ENCODE results near the gene TRAPPC3L.

TRAPPC3L gene

DNA sequence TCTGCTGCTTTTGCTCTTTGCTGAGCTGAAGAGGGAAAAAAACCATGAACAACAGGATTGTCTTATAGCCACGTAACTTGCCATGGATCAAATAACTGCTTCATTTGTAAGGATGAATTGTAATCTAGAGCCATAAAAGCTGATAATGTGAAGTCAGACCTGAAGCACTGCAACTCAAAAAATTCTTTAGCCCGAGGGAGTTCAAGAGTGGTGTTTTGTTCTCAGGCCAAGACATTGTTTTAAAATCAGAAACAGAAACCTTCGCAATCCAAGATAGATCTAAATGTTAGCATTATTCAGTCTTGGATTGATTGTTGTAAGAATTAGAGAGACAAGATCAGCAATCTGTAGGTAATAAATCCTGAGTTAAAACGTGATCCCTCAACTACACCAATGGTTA is at the start of gene TRAPPC3L:
TRAPPC3L (minus strand) TSS at position 34 of the 400 bp plus-strand sequence. CDS start 170 bp downstream, outside the sequence.
- peak; percentile 57 for ATAC-seq
- TF ChIP-seq, protein P1, sequence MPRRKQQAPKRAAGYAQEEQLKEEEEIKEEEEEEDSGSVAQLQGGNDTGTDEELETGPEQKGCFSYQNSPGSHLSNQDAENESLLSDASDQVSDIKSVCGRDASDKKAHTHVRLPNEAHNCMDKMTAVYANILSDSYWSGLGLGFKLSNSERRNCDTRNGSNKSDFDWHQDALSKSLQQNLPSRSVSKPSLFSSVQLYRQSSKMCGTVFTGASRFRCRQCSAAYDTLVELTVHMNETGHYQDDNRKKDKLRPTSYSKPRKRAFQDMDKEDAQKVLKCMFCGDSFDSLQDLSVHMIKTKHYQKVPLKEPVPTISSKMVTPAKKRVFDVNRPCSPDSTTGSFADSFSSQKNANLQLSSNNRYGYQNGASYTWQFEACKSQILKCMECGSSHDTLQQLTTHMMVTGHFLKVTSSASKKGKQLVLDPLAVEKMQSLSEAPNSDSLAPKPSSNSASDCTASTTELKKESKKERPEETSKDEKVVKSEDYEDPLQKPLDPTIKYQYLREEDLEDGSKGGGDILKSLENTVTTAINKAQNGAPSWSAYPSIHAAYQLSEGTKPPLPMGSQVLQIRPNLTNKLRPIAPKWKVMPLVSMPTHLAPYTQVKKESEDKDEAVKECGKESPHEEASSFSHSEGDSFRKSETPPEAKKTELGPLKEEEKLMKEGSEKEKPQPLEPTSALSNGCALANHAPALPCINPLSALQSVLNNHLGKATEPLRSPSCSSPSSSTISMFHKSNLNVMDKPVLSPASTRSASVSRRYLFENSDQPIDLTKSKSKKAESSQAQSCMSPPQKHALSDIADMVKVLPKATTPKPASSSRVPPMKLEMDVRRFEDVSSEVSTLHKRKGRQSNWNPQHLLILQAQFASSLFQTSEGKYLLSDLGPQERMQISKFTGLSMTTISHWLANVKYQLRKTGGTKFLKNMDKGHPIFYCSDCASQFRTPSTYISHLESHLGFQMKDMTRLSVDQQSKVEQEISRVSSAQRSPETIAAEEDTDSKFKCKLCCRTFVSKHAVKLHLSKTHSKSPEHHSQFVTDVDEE (CRISPR knock-in tag; IDR thresholded peaks at IDR 0.05): no peak
- no peak for TF ChIP-seq BACH2 (CRISPR knock-in tag; IDR thresholded peaks at IDR 0.05; ENCODE audit: borderline replicate concordance)
- no peak for TF ChIP-seq ZNF565 (CRISPR knock-in tag; conservative IDR thresholded peaks at IDR 0.05; ENCODE audit: low read depth)
- TF ChIP-seq ESRRG (CRISPR knock-in tag; IDR thresholded peaks at IDR 0.05): no peak
- peak; percentile 66 for TF ChIP-seq ISL1 (CRISPR knock-in tag; IDR thresholded peaks at IDR 0.05)
- no peak for TF ChIP-seq GLIS3 (CRISPR knock-in tag; IDR thresholded peaks at IDR 0.05)
- no peak for TF ChIP-seq PPARA (CRISPR knock-in tag; IDR thresholded peaks at IDR 0.05; ENCODE audit: borderline replicate concordance)

DNA sequence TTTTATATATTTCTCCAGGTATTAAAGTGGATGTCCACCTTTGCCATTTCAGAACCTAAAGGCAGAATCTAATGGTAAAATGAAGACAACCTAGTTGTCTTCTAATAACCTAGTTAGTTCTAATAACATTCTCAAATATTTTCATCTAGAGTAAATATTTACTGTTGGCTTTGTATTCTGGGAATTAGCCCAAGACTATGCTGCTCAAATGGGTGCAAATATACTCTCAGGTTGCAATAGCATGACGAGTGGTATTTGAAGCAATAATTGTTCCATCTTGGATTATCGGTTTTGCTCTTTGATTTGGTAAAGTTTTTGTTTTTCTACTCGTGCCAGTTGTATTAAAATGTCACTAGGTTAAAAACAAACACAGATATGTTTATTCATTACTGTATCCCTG is 49.8 kb upstream of the TRAPPC3L start:
- TF ChIP-seq ZC3H10 (CRISPR knock-in tag; IDR thresholded peaks at IDR 0.05): no peak
- TF ChIP-seq, protein P2, sequence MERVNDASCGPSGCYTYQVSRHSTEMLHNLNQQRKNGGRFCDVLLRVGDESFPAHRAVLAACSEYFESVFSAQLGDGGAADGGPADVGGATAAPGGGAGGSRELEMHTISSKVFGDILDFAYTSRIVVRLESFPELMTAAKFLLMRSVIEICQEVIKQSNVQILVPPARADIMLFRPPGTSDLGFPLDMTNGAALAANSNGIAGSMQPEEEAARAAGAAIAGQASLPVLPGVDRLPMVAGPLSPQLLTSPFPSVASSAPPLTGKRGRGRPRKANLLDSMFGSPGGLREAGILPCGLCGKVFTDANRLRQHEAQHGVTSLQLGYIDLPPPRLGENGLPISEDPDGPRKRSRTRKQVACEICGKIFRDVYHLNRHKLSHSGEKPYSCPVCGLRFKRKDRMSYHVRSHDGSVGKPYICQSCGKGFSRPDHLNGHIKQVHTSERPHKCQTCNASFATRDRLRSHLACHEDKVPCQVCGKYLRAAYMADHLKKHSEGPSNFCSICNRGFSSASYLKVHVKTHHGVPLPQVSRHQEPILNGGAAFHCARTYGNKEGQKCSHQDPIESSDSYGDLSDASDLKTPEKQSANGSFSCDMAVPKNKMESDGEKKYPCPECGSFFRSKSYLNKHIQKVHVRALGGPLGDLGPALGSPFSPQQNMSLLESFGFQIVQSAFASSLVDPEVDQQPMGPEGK (CRISPR knock-in tag; IDR thresholded peaks at IDR 0.05; ENCODE audit: borderline replicate concordance): no peak
- TF ChIP-seq ZFP30 (CRISPR knock-in tag; IDR thresholded peaks at IDR 0.05): no peak
- no peak for TF ChIP-seq TOX (CRISPR knock-in tag; IDR thresholded peaks at IDR 0.05; ENCODE audit: borderline replicate concordance)
- no peak for TF ChIP-seq OSR1 (CRISPR knock-in tag; IDR thresholded peaks at IDR 0.05)
- TF ChIP-seq, protein P3, sequence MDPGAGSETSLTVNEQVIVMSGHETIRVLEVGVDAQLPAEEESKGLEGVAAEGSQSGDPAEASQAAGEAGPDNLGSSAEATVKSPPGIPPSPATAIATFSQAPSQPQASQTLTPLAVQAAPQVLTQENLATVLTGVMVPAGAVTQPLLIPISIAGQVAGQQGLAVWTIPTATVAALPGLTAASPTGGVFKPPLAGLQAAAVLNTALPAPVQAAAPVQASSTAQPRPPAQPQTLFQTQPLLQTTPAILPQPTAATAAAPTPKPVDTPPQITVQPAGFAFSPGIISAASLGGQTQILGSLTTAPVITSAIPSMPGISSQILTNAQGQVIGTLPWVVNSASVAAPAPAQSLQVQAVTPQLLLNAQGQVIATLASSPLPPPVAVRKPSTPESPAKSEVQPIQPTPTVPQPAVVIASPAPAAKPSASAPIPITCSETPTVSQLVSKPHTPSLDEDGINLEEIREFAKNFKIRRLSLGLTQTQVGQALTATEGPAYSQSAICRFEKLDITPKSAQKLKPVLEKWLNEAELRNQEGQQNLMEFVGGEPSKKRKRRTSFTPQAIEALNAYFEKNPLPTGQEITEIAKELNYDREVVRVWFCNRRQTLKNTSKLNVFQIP (CRISPR knock-in tag; IDR thresholded peaks at IDR 0.05; ENCODE audit: borderline replicate concordance, low read depth): no peak
- TF ChIP-seq ZNF565 (CRISPR knock-in tag; conservative IDR thresholded peaks at IDR 0.05; ENCODE audit: low read depth): no peak
- TF ChIP-seq RARB (CRISPR knock-in tag; IDR thresholded peaks at IDR 0.05): no peak
- TF ChIP-seq ESRRG (CRISPR knock-in tag; IDR thresholded peaks at IDR 0.05): no peak
- no peak for TF ChIP-seq CSDC2 (CRISPR knock-in tag; IDR thresholded peaks at IDR 0.05)
- no peak for TF ChIP-seq TCF4 (CRISPR knock-in tag; IDR thresholded peaks at IDR 0.05; ENCODE audit: borderline replicate concordance)
- no peak for ATAC-seq

GRCh38 chr6:116586738-116587137 is 41.3 kb upstream of the TRAPPC3L start:
- no peak for ATAC-seq
- TF ChIP-seq ZNF70 (CRISPR knock-in tag; IDR thresholded peaks at IDR 0.05): no peak
- no peak for TF ChIP-seq ESRRG (CRISPR knock-in tag; IDR thresholded peaks at IDR 0.05)
- no peak for TF ChIP-seq RARB (CRISPR knock-in tag; IDR thresholded peaks at IDR 0.05)

DNA sequence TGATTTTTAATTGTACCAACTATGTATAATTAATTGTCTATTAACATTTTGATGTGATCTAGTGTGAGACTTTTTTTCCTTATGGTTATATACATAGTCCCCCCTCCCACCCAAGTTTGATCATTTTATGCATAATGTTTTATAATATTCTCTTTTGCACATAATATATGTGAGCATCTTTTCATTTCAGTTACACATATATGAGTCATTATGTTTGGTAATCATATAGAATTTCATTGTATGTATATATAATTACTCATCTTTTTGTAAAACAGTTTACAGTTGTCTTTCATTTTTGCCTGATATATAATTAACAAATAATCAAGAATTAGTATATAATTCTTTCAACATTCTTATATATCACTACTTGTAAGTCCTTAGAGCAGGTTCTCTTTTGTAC is 40.8 kb upstream of the TRAPPC3L start:
- TF ChIP-seq ZFP30 (CRISPR knock-in tag; IDR thresholded peaks at IDR 0.05) (no peak), TCF4 (CRISPR knock-in tag; IDR thresholded peaks at IDR 0.05; ENCODE audit: borderline replicate concordance) (no peak), TOX (CRISPR knock-in tag; IDR thresholded peaks at IDR 0.05; ENCODE audit: borderline replicate concordance) (no peak)
- TF ChIP-seq, protein P3 (CRISPR knock-in tag; IDR thresholded peaks at IDR 0.05; ENCODE audit: borderline replicate concordance, low read depth): no peak
- TF ChIP-seq, protein P1 (CRISPR knock-in tag; IDR thresholded peaks at IDR 0.05): no peak
- ATAC-seq: no peak
